Subcutaneous adipose tissue (tissue), 4 donors: ENCODE results near the gene BAIAP2. TPM values are rescaled to one million over a fixed set of nuclear protein-coding genes. Genes with fewer than 3 reads are reported as not detected.

Experiments used
- total RNA-seq, 4 donors: library from RNA; depleted of rRNA; stranded (reverse); fragments of >200 nt; gene quantifications; one replicate each; pipeline ENCODE4 v1.1.0, GENCODE V29; 2016
- TF ChIP-seq, protein P1 (sequence below): fragments of 450-650 bp; IDR thresholded peaks from one replicate; pipeline ENCODE4 v1.5.1; 2016; ENCODE audit warnings: low read depth, mild to moderate bottlenecking, control low read depth, antibody characterized with exemption, moderate library complexity

BAIAP2 gene
- total RNA-seq, 4 donors from 2014 or later = 17.4 to 31.1 (median 23.2) TPM

DNA sequence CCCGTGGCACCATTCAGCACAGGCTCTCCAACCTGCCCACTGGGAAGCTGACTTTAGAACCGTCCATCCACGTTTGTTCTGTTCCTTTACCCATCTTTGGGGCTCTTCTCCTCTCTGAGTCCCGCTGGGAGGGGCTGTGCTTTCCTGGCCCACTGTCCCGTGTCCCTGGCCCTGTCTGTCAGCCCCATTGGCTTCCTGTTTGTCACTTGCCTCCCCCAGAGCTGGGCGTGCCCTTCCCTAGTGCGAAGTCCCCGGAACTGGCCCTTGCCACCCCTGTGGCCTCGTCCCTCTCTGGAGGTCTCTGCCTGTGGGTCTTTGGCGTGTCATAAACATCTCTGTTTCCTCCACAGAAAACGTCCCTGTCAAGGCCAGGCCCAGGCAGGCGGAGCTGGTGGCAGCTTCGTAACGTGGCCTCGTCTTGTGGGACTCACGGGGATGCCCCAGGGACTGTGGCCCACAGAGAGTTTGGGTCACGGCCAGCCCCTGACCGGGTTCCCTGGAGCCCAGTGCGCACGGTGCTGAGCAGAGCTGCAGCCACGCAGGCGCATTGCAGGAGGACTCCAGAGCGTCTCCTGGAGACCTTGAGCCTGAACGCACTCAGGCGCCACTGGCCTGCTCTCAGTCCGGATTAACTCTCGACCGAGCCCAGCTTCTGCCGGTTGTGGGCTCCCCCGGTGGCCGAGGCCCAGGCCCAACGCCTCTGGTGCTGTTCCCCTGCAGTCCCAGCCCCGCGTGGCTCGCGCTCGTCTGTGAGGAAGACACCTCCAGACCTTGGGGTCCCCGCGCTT, 36.0 kb upstream of the BAIAP2 start:
- TF ChIP-seq, protein P1, sequence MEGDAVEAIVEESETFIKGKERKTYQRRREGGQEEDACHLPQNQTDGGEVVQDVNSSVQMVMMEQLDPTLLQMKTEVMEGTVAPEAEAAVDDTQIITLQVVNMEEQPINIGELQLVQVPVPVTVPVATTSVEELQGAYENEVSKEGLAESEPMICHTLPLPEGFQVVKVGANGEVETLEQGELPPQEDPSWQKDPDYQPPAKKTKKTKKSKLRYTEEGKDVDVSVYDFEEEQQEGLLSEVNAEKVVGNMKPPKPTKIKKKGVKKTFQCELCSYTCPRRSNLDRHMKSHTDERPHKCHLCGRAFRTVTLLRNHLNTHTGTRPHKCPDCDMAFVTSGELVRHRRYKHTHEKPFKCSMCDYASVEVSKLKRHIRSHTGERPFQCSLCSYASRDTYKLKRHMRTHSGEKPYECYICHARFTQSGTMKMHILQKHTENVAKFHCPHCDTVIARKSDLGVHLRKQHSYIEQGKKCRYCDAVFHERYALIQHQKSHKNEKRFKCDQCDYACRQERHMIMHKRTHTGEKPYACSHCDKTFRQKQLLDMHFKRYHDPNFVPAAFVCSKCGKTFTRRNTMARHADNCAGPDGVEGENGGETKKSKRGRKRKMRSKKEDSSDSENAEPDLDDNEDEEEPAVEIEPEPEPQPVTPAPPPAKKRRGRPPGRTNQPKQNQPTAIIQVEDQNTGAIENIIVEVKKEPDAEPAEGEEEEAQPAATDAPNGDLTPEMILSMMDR = no peak

DNA sequence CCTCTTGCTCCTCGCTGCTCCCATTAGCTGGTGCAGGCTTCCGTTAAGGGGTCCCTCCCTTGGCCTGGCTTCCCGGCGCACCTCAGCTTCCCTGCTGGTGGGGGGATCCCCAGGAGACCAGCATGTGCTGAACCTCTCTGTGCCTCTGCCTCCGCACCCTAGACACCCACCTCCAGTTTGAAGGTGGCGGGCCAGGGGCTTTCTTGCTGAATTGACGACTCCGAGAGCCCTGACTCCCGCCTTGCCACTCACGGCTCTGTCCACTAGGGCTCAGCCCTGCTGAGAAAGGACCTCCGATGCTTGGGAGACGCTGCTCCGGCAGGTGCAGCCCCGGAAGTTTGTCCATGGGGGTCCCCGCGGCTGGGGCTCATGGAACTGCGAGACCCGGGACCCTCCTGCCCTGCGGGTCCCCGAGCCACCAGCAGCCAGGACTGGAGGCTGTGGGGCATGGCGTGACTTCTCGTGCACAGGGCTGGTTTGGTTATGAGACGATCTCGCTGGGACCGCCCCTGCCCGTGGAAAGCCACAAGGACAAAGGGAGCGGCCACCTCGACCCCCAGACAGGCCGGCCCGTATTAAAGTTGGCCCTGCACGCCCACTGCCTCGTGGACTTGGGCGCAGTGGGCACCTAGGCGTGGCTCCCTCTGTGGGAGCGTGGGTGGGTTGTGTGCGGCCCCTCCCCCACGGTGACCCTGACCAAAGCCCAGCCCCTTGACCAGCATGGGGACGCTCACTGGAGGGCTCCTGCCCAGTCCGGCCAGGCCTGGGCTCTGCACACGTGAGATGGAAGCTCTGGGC, 35.2 kb upstream of the BAIAP2 start:
- TF ChIP-seq, protein P1 = no peak

DNA sequence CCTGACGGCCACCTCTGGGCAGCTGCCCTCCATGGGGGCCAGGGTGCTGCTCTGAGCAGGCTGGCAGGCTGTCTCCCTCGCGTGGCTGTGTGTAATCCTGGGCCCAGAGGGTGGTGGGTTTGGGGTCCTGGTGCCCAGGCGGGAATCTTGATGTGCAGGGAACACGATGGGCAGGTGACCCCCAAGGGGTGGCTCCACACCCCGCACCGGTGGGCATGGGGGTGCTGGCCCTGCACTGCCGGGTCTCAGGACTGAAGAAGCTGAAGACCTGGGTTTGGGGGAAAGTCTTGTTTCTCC, 34.7 kb upstream of the BAIAP2 start:
- TF ChIP-seq, protein P1 = no peak

DNA sequence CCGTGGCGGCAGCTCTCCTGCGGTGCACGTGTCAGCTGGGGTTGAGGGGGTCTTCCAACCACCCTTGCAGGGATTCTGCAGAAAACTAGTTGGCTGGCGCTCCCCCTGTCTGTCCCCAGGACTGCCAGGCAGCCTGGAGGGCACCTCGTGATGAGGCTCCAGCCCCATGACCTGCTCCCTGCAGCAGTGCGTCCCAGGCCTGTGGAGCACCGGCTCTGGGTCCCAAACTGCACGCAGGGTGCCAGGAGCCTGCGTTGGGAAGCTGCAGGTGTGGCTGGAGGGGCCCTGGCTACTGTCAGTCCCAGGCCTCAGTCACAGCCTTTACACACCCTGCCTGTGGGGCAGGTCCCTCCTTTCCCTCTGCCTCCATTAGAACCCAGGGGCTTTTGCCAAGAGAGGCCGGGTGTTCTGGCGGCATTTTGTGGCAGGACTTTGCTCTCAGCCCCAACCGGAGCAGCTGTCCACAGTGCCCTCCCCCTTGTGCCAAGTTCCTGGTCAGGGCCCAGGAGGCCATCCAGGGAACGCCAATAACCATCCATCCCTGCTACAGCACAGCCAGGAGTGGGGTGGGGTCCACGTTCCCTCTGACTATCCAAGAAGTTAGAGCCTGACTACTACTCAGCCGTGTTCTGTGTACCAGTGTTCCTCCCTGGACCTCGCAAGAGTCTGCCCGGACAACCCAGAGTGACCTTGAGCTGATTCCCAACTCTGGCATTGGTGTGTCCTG, 34.2 kb upstream of the BAIAP2 start:
- TF ChIP-seq, protein P1 = no peak

DNA sequence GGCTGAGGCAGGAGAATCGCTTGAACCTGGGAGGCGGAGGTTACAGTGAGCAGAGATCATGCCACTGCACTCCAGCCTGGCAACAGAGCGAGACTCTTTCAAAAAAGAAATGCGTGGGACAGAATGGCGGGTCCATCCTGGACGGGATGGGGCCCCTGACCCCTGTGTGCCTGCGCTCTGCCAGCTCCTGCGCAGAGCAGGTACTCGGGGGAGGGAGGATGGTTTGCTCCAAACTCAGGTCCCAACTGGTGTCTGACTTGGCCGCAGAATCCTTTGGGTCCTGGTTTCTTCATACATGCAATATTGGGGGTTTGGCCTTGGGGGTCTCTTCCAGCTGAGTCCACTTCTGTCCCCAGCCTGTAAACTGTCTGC, 33.0 kb upstream of the BAIAP2 start:
- TF ChIP-seq, protein P1 = no peak

DNA sequence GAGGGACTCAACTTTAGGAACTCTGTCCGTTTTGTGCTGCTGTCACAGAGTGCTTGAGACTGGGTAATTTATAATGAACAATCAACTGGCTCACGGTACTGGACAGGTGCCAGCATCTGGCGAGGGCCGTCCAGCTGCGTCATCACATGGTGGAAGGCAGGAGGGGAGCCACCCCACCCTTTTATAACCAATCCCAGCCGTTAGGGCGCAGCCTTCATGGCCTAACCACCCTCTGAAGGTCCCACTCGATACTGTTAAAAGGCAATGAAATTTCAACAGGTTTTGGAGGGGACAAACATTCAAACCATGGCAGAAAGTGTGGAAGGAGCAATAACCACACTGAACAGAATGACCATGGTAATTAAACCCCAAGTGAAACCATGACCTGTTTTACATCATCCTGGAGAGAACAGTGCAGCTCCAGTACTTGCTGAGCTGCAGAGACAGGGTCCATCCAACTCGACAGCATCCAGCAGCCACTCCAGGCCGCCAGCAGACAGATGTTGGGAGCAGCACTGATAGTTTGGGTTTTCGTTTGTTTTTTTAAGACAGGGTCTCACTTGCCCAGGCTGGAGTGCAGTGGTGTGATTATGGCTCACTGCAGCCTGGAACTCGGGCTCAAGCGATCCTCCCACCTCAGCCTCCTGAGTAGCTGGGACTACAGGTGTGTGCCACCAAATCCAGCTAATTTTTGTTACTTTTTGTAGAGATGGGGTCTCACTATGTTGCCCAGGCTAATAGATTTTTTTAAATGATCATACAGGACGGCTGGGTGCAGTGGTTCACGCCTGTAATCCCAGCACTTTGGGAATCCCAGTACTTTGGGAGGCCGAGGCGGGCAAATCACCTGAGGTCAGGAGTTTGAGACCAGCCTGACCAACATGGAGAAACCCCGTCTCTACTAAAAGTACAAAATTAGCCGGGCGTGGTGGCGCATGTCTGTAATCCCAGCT, 32.3 kb upstream of the BAIAP2 start:
- TF ChIP-seq, protein P1 = no peak
